ENCODE results near the gene RGL4.

Gene RGL4

GRCh38 chr22:23681026-23681809, 9.6 kb upstream of the RGL4 start:
- DNase-seq = no peak

DNA sequence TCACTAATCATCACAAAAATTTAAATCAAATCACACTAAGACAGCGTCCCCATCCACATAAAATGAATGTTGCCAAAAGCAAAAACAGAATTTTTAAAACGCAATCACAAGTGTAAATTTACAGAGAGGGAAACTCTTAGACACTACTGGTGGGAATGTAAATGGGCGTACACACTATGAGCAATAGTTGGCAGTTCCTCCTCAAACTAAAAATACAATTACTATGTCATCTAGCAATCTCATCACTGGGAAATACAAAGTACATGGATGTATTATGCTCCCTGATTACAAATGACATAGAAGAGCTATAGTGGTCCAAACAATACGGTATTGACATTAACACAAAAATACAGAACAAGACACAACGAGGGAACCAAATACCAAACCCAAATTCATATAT, 8.7 kb upstream of the RGL4 start:
- DNase-seq = no peak

DNA sequence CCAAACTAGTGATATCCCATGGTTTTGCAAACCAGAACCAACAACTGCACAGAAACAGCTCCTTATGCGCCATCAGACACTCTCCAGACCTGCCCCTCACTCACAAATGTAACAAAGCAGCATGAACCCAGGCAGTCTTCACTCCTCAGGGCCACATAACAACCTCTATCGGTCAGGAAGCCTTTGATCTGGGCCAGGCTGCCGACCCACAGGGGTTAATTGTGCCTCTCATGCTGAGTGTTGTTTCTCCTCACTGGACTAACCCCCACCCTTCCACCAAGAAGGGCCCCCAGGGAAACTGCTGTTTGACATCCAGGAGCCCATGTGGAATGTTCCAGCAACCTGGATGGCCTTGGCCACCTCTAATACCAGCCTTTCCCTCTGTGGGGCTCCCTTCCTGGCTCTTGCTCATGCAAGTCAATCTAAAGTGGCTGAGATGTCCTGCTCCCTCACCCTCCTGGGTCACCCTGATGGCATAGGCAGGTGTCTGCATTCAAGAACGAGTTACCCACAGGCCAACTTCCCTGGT, 7.9 kb upstream of the RGL4 start:
- DNase-seq = no peak

GRCh38 chr22:23683545-23683944, 7.3 kb upstream of the RGL4 start:
- no peak for DNase-seq

GRCh38 chr22:23684026-23684425, 6.8 kb upstream of the RGL4 start:
- DNase-seq = no peak

DNA sequence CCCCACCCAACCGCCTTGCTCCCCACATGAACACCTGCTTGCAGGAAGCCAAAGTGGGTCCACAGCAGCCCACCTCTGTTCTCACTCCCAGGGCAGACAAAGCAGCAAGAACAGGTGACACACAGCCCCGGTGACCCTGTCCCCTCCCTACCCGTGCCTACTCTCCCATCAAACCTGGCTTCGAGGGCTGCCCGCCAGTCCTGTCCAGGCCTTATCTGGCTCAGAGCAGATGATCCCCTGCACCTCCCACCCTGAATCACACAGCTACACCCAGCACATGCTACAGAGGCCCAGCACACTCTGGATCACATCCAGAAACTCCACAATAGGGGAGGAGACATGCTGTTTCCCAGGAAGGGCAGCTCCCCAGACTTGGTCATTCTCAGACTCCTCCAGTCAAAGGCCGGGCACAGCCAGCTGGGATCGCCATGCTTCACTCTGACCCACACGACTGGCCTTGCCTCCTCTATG, 6.2 kb upstream of the RGL4 start:
- DNase-seq = no peak

- no peak for DNase-seq
Measured at GRCh38 chr22:23685205-23685784, 5.5 kb upstream of the RGL4 start.

DNA sequence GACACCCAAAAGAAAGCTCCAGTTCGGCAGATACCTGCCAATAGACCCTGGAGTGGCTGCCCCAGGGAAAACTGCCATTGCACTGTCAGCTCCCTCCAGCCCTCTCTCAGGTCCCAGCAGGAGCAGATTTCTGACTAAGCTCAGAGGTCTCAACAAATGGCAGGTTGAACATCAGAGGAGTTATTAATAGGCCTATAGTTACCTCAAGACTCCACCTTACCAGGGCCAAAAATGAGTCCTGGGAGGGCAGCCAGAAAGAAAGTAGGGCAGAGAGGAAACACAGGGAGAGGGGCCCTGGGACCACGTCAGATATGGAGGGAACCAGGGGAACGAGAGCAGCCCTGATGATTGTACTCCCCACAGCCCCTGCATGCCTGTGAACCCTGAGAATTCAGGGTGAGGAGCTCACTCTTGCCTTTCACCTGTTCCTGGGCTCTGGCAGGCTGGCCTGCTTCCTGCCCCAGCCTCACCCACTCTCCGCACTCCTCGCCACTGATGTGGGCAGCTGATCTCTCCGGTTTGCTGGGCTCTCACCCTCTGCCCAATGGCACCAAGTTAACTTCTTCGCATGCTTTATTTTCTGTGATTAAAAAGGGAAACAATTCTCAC, 4.3 kb upstream of the RGL4 start:
- no peak for DNase-seq

DNA sequence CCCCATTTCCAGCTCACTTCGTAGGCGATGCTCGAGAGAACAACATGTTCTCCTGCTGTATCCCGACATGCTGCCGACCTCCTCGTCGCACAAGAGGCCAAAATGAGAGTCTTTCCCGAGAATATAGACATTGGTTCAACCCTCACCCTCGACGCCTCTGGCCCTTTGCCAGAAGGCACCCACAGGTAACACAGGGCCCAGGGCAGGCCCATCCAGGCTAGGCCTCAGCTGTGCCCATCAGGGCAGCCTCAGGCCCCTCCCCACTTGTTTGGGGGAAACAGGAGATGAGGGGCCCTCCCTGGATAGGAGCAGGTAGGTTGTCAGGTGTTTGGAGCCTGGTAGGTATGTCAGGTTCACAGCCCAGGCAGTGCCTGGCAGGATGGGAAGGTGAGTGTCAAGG, 2.7 kb upstream of the RGL4 start:
- no peak for DNase-seq

- DNase-seq = no peak
Measured at GRCh38 chr22:23688571-23688970, 2.2 kb upstream of the RGL4 start.

GRCh38 chr22:23689414-23689813, 1.4 kb upstream of the RGL4 start:
- no peak for DNase-seq

DNA sequence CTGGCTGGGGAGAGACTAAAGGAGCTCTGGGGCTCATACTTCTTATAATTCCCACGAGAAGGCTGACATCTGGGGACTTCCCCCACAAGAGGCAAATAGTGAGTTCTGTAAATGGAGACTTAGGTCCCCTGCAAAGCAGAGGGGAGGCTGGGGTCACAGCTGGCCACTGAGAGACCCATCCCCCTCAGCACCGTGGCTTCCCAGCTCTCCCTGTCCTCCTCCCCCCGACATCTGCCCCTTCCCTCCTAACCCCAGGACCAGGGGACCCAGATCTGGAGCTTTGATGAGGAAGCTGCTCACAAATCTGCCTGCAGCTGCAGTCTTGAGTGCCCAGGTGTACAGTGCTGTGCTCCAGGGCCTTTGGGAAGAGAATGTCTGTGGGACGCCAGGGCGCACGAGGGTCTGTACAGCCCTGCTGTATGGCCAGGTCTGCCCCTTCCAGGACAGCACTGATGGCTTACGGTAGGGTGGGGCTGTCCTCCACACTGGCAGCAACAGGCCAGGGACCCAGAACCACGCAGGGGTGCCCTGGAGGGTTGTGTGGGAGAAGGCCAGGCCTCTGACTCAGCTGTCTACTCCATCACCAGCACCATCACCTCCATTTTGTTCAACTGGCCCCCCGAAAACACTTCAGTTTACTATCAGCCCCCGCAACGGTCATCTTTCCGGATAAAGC, 1.1 kb downstream of the RGL4 start:
- DNase-seq = no peak

DNA sequence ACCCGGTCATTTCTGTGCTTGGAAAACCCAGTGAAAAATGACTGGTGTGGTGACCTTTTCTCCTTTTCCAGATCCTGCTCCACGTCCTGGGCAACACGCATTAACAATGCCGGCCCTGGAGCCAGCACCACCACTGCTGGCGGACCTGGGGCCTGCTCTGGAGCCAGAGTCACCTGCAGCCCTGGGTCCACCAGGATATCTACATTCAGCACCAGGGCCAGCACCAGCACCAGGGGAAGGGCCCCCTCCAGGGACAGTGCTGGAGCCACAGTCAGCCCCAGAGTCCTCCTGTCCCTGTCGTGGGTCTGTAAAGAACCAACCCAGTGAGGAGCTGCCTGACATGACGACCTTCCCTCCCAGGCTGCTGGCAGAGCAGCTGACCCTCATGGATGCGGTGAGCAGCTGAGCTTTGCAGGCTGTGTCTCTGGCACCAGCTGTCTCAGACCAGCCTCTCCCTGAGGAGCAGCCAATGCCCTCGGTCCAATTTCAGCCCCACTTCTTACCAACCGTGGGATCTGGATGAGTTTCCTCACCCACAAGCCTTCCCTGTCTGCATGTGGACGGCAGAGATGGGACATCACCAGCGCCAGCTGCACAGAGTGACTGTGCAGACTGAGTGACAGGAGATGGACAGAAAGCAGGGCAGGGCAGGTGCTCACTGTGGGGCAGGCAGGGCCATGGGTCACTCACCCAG, 1.9 kb downstream of the RGL4 start:
- DNase-seq = no peak

DNA sequence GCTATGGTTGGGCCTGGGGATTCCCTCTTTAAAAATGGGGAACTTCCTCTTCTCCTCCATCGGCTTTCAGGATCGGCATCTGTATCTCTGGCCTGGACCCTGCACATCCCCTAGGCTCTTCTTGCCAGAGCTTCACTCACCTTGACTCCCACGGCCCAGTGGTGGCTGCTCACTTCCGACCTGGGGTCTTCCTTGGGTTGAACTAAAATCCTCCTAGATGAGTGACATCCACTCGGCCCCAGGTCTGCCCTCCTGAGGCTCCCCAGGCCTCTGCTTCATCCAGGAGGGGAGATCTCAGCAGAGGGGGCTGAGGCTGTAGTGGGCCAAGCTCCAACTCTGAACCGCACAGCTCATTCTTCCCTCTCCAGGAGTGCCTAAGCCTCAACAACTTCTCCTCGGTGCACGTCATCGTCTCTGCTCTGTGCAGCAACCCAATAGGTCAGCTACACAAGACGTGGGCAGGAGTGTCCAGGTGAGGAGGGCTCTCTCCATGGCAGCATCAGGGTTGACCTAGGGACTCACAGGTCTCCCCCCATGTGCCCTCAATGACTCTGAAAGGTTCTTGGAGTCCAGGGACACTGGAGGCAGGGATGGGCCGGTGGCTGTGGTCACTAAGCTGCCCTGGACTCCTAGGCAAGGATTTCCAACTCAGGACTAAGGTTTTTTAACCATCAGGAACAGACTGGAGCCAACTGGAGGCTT, 3.3 kb downstream of the RGL4 start:
- DNase-seq = no peak

DNA sequence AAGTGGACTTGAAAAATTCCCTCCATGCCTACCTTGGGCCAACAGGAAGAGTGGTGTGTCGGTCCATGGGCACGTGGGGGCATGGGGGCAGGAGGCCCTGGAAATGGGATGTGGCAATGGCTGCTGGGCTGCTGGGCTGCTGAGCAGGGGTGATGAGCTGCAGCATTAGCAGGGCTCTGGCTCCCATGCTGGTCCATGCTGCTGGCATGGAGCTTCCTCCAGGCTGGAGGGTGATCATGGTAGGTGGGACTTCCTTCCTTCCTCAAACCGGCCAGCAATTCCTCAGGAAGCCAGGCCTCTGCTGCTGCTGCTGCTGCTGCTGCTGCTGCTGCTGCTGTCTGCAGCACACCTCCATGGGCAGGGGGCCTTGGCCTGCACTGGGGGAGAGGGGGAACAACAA, 4.3 kb downstream of the RGL4 start:
- no peak for DNase-seq

DNA sequence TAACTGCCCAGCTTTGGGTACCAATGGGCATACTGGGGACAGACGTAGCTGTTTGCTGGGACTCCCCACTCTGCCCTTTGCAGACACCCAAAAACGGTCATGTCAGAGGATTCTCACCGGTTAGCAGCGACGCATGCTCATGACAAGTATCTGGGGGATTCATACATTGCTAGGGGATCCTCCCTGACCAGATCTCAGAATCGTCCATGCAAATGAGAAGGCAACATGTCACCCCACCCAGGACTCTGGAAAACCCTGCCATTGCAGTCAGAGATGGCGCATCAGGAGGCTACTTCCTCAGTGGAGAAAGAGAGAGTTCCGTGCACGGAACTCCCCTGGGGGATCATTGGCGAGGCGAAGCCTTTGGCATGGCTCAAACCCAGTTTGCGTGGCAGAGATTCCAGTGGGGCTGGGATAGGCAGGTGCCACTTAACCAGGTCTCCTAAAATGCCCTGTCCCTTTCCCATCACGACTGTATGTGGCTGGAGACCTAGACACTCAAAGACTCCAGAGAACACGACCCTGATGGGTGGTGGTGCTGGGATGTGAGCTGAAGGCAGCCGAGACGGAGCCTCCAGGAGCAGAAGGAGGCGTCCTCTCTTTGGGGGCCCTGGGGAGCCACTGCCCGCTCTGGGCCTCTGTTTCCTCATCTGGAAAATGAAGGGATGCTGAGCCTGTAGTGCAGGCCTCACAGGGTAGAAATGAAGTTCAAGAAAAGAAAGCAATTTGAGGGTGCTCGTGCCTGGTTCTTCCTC, 4.9 kb downstream of the RGL4 start:
- DNase-seq = no peak

GRCh38 chr22:23696326-23696851, 5.6 kb downstream of the RGL4 start:
- peak; percentile 56 for DNase-seq

DNA sequence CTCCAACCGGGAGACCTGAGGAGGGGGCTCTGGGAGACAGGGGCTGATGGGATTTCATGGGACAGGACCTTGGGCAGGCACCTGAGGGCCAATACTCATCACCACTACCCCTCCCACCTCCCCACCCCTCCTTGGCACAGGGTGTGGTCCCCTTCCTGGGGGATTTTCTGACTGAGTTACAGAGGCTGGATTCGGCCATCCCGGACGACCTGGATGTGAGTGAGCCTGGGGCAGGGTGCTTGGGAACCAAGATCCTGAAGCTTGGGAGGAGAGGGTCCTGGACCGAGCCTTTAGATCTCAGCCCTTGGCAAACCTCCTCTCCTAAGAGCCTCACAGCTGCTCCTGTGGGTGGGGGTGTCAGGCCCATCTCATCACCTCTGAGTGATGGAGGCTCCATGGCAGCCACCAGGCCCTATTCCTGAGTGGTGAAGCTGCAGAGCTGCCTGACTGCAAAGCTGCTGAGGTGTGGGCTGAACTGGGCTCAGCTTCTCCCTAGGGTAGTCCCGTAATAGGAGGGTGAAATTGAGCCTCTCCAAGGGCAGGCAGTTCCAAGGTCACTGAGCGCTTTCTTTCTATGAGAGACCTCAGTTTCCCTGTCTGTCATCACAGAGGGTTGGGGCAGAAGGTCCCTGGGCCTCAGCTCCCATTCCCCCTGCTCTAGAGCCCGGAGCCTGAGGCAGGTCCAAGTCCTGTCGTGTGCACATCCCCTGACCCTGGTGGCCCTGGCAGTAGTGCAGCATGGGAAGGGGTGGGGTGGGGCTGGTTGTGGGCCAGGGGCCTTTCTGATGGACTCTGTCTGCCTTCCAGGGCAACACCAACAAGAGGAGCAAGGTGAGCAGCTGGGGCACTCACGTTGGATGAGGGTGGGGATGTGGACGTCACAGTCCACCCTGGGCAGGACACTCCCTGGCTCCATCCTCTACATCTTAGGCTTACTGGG, 6.5 kb downstream of the RGL4 start:
- DNase-seq = no peak

GRCh38 chr22:23698094-23698493, 7.3 kb downstream of the RGL4 start:
- no peak for DNase-seq

- no peak for DNase-seq
Measured at GRCh38 chr22:23698673-23699235, 7.9 kb downstream of the RGL4 start.
